Measurements from ENCODE around the gene GPC3. TPM values are rescaled to one million over a fixed set of nuclear protein-coding genes. Genes with fewer than 3 reads are reported as not detected.

GPC3 gene
- total and polyA plus RNA-seq, 2 donors (not counting 3 experiments of a cell fraction or from before 2014, with no cell fraction given) = not detected

DNA sequence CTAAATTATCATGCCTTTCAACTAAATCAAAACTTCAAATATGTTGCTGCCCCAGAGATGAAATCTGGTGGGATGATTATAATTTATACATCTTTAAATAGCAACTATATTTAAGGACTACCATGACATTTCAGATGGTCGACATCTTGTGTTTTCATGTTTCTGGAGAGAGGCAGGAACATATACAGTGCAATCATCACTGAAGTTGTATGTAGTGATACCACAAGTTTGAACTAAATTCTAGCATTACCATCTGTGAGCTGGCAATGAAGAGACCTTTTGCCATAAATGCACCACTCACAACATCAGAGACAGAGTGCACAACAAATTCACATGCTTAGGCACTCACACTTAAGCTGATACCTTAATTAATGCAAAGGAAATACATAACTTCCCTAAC lies 373.7 kb downstream of the GPC3 start:
- no peaks in the 10 kb centered on the region for H3K9me3 ChIP-seq (replicated peaks; ENCODE audit: control insufficient read depth, insufficient read depth, low read length)
- CTCF ChIA-PET = no interaction called here
- no peak for TF ChIP-seq MYC (IDR thresholded peaks at IDR 0.05; ENCODE audit: low read depth, low read length)
- TF ChIP-seq, protein P1, sequence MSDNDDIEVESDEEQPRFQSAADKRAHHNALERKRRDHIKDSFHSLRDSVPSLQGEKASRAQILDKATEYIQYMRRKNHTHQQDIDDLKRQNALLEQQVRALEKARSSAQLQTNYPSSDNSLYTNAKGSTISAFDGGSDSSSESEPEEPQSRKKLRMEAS (IDR thresholded peaks at IDR 0.05; ENCODE audit: insufficient read depth, insufficient read length) = no peak
- TF ChIP-seq, protein P2, sequence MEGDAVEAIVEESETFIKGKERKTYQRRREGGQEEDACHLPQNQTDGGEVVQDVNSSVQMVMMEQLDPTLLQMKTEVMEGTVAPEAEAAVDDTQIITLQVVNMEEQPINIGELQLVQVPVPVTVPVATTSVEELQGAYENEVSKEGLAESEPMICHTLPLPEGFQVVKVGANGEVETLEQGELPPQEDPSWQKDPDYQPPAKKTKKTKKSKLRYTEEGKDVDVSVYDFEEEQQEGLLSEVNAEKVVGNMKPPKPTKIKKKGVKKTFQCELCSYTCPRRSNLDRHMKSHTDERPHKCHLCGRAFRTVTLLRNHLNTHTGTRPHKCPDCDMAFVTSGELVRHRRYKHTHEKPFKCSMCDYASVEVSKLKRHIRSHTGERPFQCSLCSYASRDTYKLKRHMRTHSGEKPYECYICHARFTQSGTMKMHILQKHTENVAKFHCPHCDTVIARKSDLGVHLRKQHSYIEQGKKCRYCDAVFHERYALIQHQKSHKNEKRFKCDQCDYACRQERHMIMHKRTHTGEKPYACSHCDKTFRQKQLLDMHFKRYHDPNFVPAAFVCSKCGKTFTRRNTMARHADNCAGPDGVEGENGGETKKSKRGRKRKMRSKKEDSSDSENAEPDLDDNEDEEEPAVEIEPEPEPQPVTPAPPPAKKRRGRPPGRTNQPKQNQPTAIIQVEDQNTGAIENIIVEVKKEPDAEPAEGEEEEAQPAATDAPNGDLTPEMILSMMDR (IDR thresholded peaks at IDR 0.05; ENCODE audit: extremely low read depth in 1 of 2, insufficient read depth in 1 of 2, low read depth in 1 of 2, low read length in 2 of 2) = no peak
- no peak for TF ChIP-seq GATA2 (IDR thresholded peaks at IDR 0.05; ENCODE audit: insufficient read depth, insufficient read length, low read depth, low read length)
- TF ChIP-seq FOS (IDR thresholded peaks at IDR 0.05; ENCODE audit: borderline replicate concordance, insufficient read depth, low read length) = no peak
- TF ChIP-seq POLR2A (IDR thresholded peaks at IDR 0.05; ENCODE audit: low read depth, low read length) = no peak
- no peak for TF ChIP-seq POLR2AphosphoS5 (IDR thresholded peaks at IDR 0.05; ENCODE audit: insufficient read depth, low read depth, low read length)
- no peak for TF ChIP-seq JUN (IDR thresholded peaks at IDR 0.05; ENCODE audit: borderline replicate concordance, insufficient read depth, insufficient read length, low read depth)
- TF ChIP-seq EZH2 (IDR thresholded peaks at IDR 0.05; ENCODE audit: borderline replicate concordance, low read depth, low read length, severe bottlenecking) = no peak
- H3K79me2 ChIP-seq (ENCODE audit: control insufficient read depth, insufficient read depth, low read length) = no peaks in the 10 kb centered on the region
- no peaks in the 10 kb centered on the region for H3K4me1 ChIP-seq (ENCODE audit: control insufficient read depth, extremely low read depth, insufficient read depth, low read length)
- H3K4me2 ChIP-seq (ENCODE audit: insufficient read depth, low read length) = no peak overlapping the region
- no peak overlapping the region for H3K4me3 ChIP-seq (replicated peaks in 1 of 3; ENCODE audit: insufficient read depth in 1 of 3, low read depth in 1 of 3, low read length in 3 of 3)
- DNase-seq (ENCODE audit: low read depth, low spot score) = no peak
- dilution Hi-C loops (cut with MboI; ENCODE audit: extremely low pct_ligation_motif_present, low sequenced_read_pairs) (no loop called here), intact Hi-C loops (cut with micrococcal nuclease) (no loop called here)
- no TSS peak for BruUV-seq (replicated peaks)
- no peak overlapping the region for H3K27ac ChIP-seq (ENCODE audit: insufficient read depth, low read depth, low read length)
- H4K20me1 ChIP-seq (replicated peaks; ENCODE audit: control insufficient read depth, extremely low read depth, insufficient read depth, low read length) = no peaks in the 10 kb centered on the region
- no peak overlapping the region for H2AFZ ChIP-seq (ENCODE audit: low read depth, low read length)
- no peaks in the 10 kb centered on the region for H3K36me3 ChIP-seq (ENCODE audit: control insufficient read depth in 2 of 2, extremely low read depth in 1 of 2, insufficient read depth in 2 of 2, low read length in 2 of 2)
- H3K27me3 ChIP-seq (ENCODE audit: control insufficient read depth in 2 of 2, insufficient read depth in 2 of 2, low read length in 2 of 2) = no peaks in the 10 kb centered on the region
- POLR2A ChIA-PET = no interaction called here
- no peak overlapping the region for H3K9ac ChIP-seq (replicated peaks; ENCODE audit: extremely low read depth, insufficient read depth, low read length)
- H3K9me1 ChIP-seq (replicated peaks; ENCODE audit: control insufficient read depth, extremely low read depth, insufficient read depth, low read length) = no peaks in the 10 kb centered on the region
- no peak for FAIRE-seq
